NCI-H146 (cell line): ENCODE data around the gene CPNE4.

Source experiments
- DNase-seq: peaks from one replicate; lab custom pipeline; 2025; lab: John Stamatoyannopoulos, UW

The CPNE4 gene

DNA sequence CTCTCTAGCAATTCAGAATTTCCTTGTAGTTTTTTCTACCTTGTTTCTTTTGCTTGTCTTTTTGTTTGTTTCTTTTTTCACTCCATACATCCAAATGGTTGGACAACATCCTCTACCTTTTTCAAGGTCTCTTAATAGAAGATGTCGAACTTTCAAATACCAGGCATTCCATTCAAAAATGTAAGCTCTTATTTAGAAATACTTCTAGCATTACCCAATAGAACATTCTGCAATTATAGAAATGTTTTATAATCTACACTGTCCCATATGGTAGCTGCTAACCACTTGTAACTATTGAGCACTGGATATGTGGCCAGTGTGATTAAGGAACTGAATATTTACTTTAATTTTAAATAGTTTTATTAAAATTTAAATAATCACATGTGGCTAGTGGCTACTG, 335.8 kb downstream of the CPNE4 start:
- no peak for DNase-seq

DNA sequence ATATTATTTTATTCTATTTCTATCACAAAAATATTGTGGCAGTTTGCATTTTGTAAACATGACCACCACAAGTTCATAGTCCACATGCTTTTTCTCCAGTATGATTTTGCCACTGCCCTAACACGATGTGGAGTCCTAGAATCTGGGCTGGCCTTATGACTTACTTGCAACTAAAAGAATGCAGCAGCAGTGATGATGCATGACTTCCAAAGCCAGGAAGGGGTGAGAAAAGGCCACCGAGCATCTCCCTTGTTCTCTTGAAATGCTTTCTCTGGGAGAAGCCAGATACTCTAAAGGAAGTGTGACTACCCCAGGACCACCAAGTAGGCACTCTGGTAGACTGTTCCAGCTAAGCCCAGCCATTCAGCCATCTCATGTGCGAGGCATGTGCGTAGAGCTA, 340.4 kb downstream of the CPNE4 start:
- no peak for DNase-seq

DNA sequence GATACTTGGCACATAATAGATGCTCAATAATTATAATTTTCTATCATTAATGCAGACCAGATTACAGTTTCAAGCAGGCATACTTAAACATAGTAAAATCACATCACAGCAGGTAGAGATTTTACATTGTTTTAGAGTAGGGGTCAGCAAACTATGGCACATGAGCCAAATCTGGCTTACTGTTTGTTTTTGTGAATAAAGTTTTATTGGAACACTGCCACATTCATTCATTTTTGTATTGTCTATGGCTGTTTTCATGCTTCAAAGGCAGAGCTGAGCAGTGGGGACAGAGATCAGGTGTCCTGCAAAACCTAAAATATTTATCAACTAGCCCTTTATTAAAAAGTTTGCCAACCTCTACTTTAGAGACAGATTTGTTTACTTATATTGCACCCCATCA, 342.5 kb downstream of the CPNE4 start:
- DNase-seq, result no peak

DNA sequence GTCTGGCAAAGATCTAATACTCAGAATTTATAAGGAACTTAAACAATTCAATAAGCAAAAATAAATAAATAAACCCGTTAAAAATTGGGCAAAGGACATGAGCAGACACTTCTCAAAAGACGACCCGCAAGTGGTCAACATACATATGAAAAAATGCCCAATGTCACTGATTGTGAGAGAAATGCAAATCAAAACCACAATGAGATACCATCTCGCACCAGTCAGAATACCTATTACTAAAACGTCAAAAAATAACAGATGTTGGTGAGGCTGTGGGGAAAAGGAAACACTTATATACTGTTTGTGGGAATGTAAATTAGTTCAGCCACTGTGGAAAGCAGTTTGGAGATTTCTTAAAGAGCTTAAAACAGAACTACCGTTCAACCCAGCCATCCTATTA, 344.0 kb downstream of the CPNE4 start:
- DNase-seq, result no peak

DNA sequence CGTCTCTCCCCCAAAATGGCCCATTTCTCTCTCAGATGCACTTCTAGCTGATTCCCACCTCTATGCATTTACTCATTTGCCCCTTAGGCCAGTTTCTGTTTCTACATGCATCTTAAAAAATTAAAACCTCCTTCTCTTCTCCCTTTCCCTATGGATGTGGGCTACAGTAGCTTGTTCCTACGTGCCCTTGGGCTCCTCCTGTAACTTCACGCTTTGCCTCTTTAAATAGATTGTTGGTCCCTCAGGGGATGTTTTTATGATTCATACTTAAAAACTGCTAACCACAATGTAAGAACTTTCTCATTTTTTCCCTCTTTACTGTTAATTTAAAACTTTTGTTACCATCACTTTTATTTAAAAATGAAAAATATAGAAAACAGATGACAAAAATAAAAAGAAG, 346.4 kb downstream of the CPNE4 start:
- no peak for DNase-seq

DNA sequence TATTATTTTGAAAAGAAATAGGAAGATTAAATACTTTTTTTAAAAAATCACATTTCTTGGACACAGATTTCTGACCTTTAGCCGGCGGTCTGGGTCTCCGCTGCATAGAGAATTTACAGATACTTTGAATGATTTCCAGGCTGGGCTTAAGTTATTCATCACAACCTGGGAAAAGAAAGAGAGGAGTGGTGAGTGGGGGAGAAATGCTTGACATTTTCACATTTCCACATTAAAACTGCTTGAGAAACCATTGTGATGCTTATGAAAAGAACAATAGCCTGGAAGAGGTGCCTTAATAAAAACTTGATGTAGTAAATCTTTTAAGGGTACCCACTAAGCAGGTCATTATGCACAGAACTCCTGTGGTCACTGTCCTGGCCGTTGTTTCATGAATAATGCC, 365.2 kb downstream of the CPNE4 start:
- DNase-seq, result no peak

DNA sequence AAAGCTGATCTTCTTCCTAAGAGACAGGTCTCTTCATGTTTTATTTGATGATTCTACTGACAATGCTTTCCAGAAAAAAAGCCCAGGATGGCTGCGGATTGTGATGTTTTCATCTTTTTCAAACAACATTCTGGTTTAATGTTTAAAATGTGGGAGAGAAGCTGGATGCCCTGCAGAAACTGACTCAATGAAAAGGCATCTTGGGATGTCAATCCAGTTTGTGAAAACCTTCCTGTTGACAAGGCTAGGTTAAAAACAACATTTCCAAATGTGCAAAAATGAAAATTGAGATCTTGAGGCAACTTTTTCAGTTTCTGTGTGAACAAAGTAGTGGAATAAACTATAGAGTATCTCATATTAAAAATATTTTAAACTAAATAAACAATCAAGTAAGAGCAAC, 376.0 kb downstream of the CPNE4 start:
- no peak for DNase-seq

DNA sequence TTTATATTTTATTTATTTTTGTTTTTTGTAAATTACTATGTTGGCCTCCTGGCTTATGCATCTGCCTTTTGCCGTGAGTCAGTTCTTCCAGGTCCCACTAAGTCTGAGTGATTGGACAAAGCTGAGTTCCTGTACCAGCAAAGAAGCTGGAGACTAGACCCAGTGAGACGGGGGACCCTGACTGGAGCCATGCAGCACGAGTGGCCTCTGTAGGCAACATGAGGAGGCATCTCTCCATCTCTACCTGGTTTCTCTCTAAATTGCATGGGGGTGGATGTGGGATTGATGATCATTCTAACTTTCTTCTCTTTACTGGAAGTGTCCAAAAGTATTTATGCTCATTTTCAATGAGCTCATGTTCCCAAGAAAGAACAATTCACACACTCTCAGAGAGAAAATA, 376.7 kb downstream of the CPNE4 start:
- DNase-seq, result peak; percentile 9

DNA sequence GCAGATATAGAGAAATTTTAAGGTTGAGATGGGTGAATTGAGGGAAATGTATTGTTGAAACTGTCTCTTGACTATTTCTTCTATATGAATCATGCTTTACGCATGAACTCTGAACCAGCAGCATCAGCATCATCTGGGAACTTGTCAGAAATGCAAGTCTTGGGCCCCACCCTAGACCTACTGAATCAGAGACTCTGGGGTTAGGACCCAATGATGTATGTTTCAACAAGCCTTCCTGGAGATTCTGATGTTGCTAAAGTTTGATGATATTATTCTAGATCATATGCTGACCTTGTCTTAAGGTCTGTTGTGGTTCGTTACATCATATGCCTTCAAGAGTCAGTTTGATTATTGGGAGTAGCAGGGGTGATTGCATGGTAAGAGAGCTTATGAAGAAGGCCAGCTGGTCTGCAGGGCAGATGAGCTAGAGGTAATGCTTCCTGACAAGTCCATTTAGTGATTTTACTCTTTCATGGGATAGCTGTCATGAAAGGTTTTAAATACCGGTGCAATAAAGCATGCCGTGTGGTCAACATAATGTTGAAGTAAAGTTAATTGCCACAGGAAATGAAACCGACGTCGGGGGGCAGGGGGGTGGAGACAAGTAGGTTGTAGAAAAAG, 379.6 kb downstream of the CPNE4 start:
- no peak for DNase-seq

DNA sequence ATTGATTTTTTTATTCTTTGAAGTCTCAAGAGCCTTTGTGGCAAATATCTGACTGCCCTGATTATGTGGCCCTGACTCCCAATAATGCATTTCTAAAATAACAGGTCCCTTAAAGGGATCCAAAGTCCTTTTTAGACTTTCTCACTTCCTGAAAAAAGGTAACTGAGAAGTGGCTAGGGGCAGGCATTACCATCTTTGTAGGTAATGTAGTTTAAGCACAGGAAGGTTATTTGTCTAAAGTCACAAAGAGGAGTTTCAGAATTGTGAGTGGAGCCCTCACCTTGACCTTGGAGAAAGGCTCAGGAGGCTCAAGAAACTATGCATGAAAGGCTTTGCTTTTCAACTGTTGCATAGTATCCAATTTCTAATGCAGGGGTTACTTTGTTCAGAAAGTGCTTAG, 389.2 kb downstream of the CPNE4 start:
- no peak for DNase-seq

DNA sequence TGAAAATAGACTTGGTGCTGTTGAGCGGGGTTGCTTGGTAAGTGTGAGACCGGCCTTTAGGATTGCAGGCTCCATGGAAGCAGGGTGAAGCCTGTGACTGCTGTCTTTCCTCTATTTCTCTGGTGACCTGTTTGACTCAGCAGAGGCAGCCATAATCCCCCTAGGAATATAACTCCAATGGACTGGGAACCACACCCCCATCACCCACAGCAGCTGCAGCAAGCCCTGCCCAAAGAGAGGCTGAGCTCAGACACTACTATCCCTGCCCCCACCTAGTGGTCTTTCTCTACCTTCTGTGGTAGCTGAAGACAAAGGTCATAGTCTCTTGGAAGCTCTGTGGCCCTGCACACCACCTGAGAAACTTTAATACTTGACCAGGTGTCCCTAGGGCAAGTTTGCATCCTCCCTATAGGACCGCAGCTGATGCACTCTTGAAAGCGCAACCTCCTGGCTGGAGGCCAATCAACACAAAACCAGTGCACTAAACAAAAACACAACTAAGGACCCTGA, 398.5 kb downstream of the CPNE4 start:
- DNase-seq, result no peak

DNA sequence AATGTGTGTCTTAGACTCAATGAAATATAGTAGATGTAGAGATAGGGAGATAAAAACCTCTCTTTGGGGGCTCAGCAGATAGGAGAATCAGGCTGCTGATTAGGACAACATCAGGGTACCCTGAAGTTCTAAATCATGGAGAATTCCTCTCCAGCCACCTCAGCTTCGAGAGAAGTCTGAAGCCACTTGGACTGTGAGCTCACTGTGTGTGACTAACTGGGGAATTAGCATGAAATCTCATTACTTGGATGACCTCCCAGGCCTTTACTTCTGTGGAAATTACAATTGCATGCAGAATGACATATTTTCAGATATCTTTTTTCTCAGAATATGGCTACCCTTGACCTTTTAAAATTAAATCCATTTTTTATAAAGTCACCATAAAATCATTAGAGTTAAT, 404.0 kb downstream of the CPNE4 start:
- no peak for DNase-seq

DNA sequence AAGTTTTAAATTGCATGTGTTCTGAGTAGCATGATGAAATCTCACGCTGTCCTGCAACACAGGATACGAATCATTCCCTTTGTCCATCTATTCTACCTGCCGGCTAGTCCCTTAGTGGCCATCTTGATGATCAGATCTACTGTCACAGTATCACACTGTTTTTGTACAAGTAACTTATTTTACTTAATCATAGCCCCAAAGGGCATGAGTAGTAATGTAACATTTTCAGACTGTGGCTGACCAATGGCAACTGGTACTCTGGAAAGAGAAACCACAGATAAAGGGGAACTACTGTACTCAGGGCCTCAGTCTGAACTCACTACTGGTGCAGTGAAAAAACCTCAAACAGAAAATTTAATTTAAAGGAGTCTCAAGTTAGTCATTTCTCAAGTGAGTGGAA, 404.7 kb downstream of the CPNE4 start:
- no peak for DNase-seq

DNA sequence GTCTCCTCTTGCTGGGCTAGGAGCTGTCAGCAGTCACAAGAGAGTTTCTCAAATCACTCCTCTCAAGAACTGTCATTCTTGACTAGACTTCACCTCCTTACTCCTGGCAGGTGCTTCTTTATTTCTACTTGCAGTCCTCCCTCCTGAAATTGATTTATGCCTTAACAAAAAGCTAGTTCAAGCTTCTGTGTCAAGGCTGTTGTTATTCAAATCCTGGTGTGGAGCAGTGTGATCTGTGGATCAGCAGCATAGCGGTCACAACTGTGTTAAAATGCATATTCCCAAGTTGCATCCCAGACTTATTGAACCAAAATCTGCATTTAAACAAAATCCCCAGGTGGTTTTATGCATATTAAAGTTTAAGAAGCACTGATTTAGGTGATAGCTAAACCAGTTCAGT, 411.4 kb downstream of the CPNE4 start:
- no peak for DNase-seq

DNA sequence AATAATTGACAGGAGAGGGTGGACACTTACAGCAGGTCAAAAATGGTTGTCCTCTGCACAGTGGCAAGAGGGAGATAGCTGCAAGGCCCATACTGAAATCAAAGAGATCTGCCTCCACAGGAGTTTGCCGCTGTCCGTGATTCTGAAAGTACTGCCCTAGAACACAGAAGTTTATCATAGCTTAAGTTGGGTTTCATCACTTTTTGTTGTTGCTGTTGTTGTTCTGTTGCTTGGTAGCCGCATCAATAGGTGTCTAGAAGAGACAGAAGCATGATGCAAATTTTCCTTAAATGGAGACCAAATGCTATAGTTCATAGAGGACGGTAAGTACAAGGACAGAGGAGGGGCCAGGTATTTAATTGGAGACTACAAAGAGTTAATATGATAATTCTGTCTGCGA, 412.1 kb downstream of the CPNE4 start:
- DNase-seq, result no peak

DNA sequence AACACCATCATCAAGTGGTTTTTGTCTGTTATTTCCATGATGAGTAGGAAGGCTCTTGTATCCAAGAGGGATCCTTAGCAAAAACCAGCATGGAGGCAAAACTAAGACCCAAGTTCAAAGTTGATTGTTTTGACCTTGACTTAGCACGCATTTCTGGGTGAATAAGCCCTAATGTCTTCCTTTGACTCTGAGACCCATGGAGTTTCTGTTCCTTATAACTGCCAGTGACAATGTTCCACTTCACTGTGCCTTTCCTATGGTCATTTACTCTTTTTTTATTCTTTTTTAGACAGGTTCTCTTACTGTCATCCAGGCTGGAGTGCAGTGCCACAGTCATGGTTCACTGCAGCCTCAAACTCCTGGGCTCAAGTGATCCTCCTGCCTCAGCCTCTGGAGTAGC, 413.8 kb downstream of the CPNE4 start:
- no peak for DNase-seq

DNA sequence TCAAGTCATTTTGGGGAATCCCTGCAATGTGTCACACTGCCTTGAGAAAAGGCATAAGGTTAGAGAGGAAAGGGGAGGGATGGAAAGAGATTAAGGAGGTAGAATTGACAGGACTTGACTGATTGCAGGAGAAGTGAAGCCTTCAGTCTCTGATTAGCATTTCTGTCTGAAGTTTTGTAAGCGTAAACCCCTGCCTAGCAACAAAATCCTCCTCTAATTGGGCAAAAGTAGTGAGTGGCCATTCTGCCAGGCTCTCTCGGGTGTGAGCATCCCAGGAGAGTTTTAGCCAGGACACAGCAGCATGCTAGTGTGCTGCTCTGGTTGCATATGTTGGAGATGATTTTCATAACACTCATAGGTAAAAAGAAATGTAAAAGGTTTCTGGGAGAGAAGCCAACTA, 415.0 kb downstream of the CPNE4 start:
- DNase-seq, result no peak

DNA sequence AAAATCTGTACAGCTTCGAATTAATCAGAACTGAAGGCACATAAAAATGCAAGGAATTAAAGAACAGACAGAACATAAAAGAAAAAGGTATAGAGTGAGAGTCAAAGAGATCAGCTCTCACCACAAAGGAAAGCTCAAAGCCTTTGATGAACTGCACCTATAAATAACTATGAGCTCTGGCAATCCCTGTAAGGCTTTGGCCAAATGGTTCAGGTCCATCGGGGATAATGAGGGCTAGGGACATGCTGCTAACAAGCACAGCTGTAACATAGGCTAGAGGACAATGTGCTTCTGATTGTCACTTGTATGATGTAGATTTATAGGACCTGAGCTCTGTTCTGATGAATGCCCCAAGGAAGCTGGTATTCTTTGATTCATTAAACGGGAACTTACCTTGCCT, 418.1 kb downstream of the CPNE4 start:
- DNase-seq, result no peak

DNA sequence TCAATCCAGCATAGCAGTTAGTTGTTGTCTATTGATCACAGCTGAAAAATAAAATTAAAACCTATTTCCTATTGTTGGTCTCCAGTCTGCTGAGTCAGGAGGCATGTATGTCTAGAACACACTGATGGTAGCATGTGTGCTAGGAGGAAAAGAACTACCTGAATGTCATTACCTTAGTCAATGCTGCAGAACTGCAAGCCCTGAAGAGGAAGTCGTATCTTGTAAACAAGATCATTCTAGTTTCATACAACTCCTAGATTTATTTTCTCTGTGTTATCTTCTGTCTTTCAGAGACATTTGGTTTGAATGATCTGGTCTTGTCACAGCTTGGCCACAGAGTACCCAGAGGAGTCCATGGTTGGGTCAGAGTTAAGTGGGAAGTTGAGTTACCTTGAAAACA, 422.1 kb downstream of the CPNE4 start:
- DNase-seq, result no peak

DNA sequence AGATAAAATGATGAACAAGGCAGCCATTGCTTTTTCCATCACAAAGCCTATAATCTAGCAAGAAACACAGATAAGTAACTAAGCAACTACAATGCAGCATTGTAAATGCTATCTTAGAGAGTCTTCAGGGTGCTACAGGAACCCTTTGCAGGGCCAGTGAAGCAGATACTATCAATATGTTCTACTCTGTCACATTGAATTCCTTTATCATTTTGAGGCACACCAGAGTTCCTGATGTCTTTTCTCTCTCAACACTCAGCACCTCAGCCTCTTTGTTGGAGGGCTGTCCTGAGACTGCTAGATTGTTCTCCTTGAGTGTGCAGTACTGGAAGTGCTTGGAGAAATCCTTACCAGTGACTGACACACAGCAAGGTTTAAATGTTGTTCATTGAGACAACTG, 424.6 kb downstream of the CPNE4 start:
- no peak for DNase-seq

DNA sequence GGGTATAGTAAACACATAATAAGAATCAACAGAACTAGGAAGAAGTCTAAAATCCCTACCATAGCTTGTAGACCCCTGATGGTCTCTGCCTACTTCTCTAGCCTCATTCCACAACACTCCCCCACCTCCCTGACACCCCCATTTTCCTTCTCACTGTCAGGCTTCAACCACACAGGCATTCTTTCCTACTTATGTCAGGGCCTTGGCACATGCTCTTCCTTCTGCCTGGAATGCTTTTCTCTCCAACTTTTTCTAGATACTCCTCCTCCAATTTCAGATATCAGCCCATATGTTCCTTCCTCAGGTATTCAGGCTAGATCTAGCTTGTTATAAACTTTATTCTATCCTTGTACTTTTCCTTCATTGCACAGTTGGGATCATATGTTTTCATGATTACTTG, 426.1 kb downstream of the CPNE4 start:
- no peak for DNase-seq

DNA sequence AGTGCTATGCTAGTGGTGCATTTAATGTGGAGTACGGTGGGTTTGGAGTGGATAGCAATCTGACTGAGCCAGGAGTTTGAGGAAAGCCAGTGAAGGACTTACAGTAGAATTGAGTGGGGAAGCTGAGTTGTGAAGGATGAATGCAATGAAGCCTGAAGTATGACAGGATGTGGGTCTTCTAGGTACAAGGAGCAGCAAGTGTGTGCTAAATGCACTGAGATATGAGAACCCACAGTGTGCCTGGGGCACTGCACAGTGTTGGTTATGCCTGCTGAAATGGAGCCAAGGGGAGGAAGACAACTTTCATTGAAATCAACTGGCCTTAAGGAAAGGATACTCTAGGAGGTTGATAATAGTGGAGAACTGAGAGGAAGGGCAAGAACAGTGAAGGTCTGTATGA, 426.5 kb downstream of the CPNE4 start:
- no peak for DNase-seq

DNA sequence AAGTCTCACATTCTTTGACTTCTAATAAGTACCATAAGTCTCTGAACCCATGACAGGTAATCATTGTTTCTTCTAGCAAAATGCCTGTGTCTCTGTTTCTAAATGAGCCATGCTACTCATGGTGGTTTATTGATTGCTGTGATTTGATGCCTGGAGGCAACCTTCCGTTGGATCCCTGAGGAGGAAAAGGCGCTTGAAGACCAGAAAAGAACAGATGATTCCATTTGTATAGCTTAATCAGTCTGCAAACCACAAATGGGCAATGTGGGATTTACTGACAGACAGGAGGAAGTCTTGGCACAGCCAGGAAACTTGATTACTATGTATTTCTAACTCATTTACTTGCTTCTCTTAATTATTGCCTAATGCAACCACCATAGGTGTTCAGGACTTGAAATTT, 428.9 kb downstream of the CPNE4 start:
- DNase-seq, result no peak

DNA sequence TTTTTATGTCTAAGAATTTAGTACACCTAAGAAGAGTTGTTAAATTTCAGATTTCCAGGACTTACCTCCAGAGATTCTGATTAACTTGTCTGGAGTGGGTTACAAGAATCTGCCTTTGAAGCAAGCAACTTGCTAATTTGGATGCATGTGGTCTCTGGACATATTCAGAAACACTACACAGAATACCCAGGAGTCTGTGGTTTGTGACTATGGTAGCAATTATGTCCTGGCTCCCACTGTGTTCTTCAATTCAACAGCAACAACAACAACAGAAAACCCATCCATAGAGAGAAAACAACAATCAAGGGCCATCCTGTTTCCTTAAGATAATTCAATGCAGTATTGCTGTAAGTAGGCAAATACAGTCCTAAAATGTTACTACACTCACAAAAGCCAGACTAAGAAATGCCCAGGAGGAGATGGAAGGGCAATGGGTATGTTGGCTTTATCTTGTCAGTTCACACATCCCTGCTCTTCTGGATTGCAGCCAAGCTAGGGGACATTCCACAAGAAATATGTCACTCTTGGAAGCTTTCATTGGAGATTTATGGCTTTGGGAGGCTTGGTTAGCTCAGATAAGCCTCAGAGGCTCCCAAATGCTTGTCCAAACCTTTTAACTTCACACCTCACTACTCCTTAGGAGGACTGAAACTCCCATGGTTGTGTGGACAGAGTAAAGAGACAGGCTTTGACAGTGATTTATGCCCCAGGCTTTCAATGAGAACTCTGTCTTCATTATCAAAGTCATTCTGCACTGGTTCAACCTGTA, 432.6 kb downstream of the CPNE4 start:
- DNase-seq, result no peak
